ENCODE results near the gene PUS1. TPM values are rescaled to one million over a fixed set of nuclear protein-coding genes. Genes with fewer than 3 reads are reported as not detected.

The PUS1 gene
- total and polyA plus RNA-seq, 9 of the 15 experiments (the other 6 are each of a cell fraction or from before 2014, with no cell fraction given): 1.9 to 90.8 (median 30.0) TPM

GRCh38 chr12:131963381-131963780 lies 34.3 kb downstream of the PUS1 start (continued):
- TF ChIP-seq KLF13 (tag; IDR thresholded peaks at IDR 0.05; ENCODE audit: borderline replicate concordance, low read depth): no peak
- no peak for TF ChIP-seq E2F1 (CRISPR knock-in tag; IDR thresholded peaks at IDR 0.05)
- no peak for TF ChIP-seq HNRNPL (IDR thresholded peaks at IDR 0.05; ENCODE audit: low read depth, low read length)
- TF ChIP-seq RB1 (IDR thresholded peaks at IDR 0.05; ENCODE audit: low read depth): no peak
- TF ChIP-seq ZZZ3 (IDR thresholded peaks at IDR 0.05): no peak
- TF ChIP-seq ZNF12 (CRISPR knock-in tag; IDR thresholded peaks at IDR 0.05): no peak
- TF ChIP-seq ZFP36 (IDR thresholded peaks at IDR 0.05; ENCODE audit: low read depth, low read length, partially characterized antibody): no peak
- TF ChIP-seq TAF7 (tag; IDR thresholded peaks at IDR 0.05): no peak
- TF ChIP-seq, protein P1, sequence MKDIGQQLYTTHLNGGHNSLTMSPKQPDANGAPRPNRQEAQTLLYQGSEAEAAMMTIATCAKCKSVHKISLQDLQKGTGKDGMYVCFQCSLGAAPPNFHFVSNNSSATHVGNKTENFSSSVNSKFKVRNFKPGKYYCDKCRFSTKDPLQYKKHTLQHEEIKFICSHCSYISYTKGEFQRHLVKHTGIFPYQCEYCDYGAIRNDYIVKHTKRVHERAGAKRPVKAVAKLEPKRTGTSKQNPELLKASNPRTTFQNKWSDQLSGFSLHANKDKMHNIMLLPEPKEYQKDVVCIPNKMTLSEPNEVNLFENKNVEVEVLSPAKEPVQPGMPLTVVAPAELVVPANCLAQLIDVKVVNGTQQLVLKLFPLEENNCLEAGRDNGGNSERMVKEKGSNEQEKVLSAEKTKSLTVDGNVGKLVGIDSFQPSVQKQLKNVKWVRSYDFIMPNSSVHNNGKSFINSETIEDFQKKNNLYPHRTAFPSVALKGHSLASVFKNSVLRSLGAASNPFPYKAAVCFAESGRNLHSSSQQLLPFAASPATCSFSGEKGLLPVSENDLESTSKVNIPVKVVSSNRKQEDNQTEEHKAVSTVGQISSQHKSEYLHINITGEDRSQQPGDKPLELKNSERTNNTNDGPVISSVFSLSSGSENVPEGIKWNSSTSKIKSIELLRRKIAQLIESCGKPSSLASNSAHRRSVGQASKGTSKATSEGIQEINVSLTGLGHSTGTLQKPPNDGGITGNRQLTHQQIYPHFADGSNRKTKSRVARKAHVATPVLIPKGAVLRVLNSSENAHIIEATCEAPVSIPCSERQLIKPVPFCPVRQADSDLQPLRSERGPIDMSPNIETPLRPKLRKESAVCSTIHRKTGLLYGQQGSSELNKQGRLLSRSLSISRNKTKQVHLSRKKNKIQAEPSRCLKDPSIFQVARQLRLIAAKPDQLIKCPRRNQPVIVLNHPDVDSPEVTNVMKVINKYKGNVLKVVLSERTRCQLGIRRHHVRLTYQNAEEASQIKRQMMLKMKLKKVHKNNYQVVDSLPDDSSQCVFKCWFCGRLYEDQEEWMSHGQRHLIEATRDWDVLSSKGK (CRISPR knock-in tag; IDR thresholded peaks at IDR 0.05): no peak
- no peak for TF ChIP-seq NELFE (IDR thresholded peaks at IDR 0.05; ENCODE audit: insufficient read depth, insufficient read length)
- TF ChIP-seq HLTF (IDR thresholded peaks at IDR 0.05): no peak
- no peak for TF ChIP-seq POU5F1 (IDR thresholded peaks at IDR 0.05; ENCODE audit: borderline replicate concordance, low read depth, low read length, partially characterized antibody)
